Ovary (tissue), 3 donors: ENCODE measurements around the gene SPDYE3.

Experiments used
- CTCF ChIP-seq, 3 donors: fragments of 450-650 bp in 2 of 3; fragments of 200-600 bp in 1 of 3; IDR thresholded peaks; one replicate each; pipeline versions ENCODE4 v1.5.1 to v1.8.0; 2016 to 2022; ENCODE audit warnings: antibody characterized with exemption in 3 of 3, mild to moderate bottlenecking in 1 of 3
- POLR2A ChIP-seq: fragments of 450-650 bp; IDR thresholded peaks from one replicate; pipeline ENCODE4 v1.6.1; 2017; ENCODE audit warnings: antibody characterized with exemption, mild to moderate bottlenecking, moderate library complexity
- donor health status: DM: no; HTN: no; CAD: no.

GRCh38 chr7:100275120-100275519 is 32.4 kb upstream of the SPDYE3 start:
- TF ChIP-seq CTCF (IDR thresholded peaks at IDR 0.05) (no peak), POLR2A (no peak)
